Femur (tissue), 1 donor: ENCODE measurements around the gene SGCD.
"Not testable (repeated sequence)": the region's sequence is repeated elsewhere in the genome, so short reads cannot be mapped to it uniquely, and the experiment has no call there.

Source experiments
- DNase-seq: peaks from one replicate; pipeline ENCODE4 v3.0.0-alpha.2; 2017

SGCD gene

GRCh38 chr5:156654444-156654843, 327.5 kb downstream of the SGCD start:
- DNase-seq, result no peak

- no peak for DNase-seq
Measured at GRCh38 chr5:156655732-156656131, 328.8 kb downstream of the SGCD start.

- not testable (repeated sequence) for DNase-seq
Measured at GRCh38 chr5:156664832-156665231, 337.9 kb downstream of the SGCD start.

GRCh38 chr5:156666686-156667085, 339.7 kb downstream of the SGCD start:
- DNase-seq, result not testable (repeated sequence)

GRCh38 chr5:156667616-156668015, 340.7 kb downstream of the SGCD start:
- no peak for DNase-seq

- DNase-seq, result no peak
Measured at GRCh38 chr5:156669416-156669815, 342.5 kb downstream of the SGCD start.

GRCh38 chr5:156670615-156671014, 343.7 kb downstream of the SGCD start:
- no peak for DNase-seq

GRCh38 chr5:156675395-156675794, 348.4 kb downstream of the SGCD start:
- no peak for DNase-seq

- DNase-seq, result no peak
Measured at GRCh38 chr5:156677963-156678362, 351.0 kb downstream of the SGCD start.

- DNase-seq, result no peak
Measured at GRCh38 chr5:156678484-156678883, 351.5 kb downstream of the SGCD start.

GRCh38 chr5:156680831-156681230, 353.9 kb downstream of the SGCD start:
- no peak for DNase-seq

GRCh38 chr5:156681265-156681664, 354.3 kb downstream of the SGCD start:
- DNase-seq, result peak; percentile 43

- no peak for DNase-seq
Measured at GRCh38 chr5:156682971-156683370, 356.0 kb downstream of the SGCD start.

- no peak for DNase-seq
Measured at GRCh38 chr5:156683509-156683908, 356.5 kb downstream of the SGCD start.

GRCh38 chr5:156684216-156684615, 357.3 kb downstream of the SGCD start:
- DNase-seq, result no peak

GRCh38 chr5:156685481-156685880, 358.5 kb downstream of the SGCD start:
- DNase-seq, result no peak

- no peak for DNase-seq
Measured at GRCh38 chr5:156686380-156686779, 359.4 kb downstream of the SGCD start.

- no peak for DNase-seq
Measured at GRCh38 chr5:156686796-156687195, 359.8 kb downstream of the SGCD start.

GRCh38 chr5:156687514-156687913, 360.6 kb downstream of the SGCD start:
- DNase-seq, result no peak

GRCh38 chr5:156691572-156691971, 364.6 kb downstream of the SGCD start:
- no peak for DNase-seq

- no peak for DNase-seq
Measured at GRCh38 chr5:156693113-156693512, 366.1 kb downstream of the SGCD start.

GRCh38 chr5:156694598-156694997, 367.6 kb downstream of the SGCD start:
- no peak for DNase-seq

- no peak for DNase-seq
Measured at GRCh38 chr5:156695774-156696173, 368.8 kb downstream of the SGCD start.

GRCh38 chr5:156698323-156698722, 371.4 kb downstream of the SGCD start:
- no peak for DNase-seq

GRCh38 chr5:156699147-156699546, 372.2 kb downstream of the SGCD start:
- no peak for DNase-seq

- DNase-seq, result no peak
Measured at GRCh38 chr5:156704139-156704538, 377.2 kb downstream of the SGCD start.
